HepG2 (cell line): ENCODE measurements around the gene CDCP2. TPM values are rescaled to one million over a fixed set of nuclear protein-coding genes. Genes with fewer than 3 reads are reported as not detected.

ENCODE experiments used
- HOXA5 ChIP-seq: sonication (generic); formaldehyde crosslinking; IDR thresholded peaks from 2 replicates; pipeline ENCODE4 v1.4.0; 2020; ENCODE audit warnings: missing genetic modification reagents
- ISL2 ChIP-seq: sonication (generic); formaldehyde crosslinking; IDR thresholded peaks from 2 replicates; pipeline ENCODE4 v1.5.0; 2020; ENCODE audit warnings: missing genetic modification reagents
- KAT7 ChIP-seq: IDR thresholded peaks from 2 replicates; pipeline ENCODE4 v1.6.1; 2018; ENCODE audit warnings: borderline replicate concordance, missing compliant biosample characterization
- MYPOP ChIP-seq: sonication (generic); formaldehyde crosslinking; IDR thresholded peaks from 2 replicates; pipeline ENCODE4 v1.8.1; 2023; ENCODE audit warnings: mild to moderate bottlenecking, moderate library complexity, missing genetic modification reagents
- PHF21A ChIP-seq: sonication (generic); formaldehyde crosslinking; IDR thresholded peaks from 2 replicates; pipeline ENCODE4 v1.5.0; 2020; ENCODE audit warnings: mild to moderate bottlenecking, missing genetic modification reagents
- SIN3B ChIP-seq: fragments of 150-350 bp; IDR thresholded peaks from 2 replicates; pipeline ENCODE4 v1.6.1; 2014; ENCODE audit warnings: low read length
- SUZ12 ChIP-seq: fragments of 150-350 bp; IDR thresholded peaks from 2 replicates; pipeline ENCODE4 v1.6.1; 2014; ENCODE audit warnings: low read depth, low read length
- ZBTB39 ChIP-seq: sonication (generic); formaldehyde crosslinking; IDR thresholded peaks from 2 replicates; pipeline ENCODE4 v1.5.0; 2020; ENCODE audit warnings: missing genetic modification reagents
- ZNF205 ChIP-seq: IDR thresholded peaks from 2 replicates; pipeline ENCODE4 v1.6.1; 2018; ENCODE audit warnings: missing biosample characterization, missing genetic modification reagents
- ZNF207 ChIP-seq: fragments of 450-650 bp; IDR thresholded peaks from 2 replicates; pipeline ENCODE4 v1.6.1; 2016; ENCODE audit warnings: antibody characterized with exemption, borderline replicate concordance
- ZNF350 ChIP-seq: sonication (generic); formaldehyde crosslinking; IDR thresholded peaks from 2 replicates; pipeline ENCODE4 v1.4.0; 2020; ENCODE audit warnings: mild to moderate bottlenecking, low read depth, missing genetic modification reagents, borderline replicate concordance
- ZNF574 ChIP-seq: sonication (generic); formaldehyde crosslinking; IDR thresholded peaks from 2 replicates; pipeline ENCODE4 v1.4.0; 2020; ENCODE audit warnings: missing genetic modification reagents
- ZNF878 ChIP-seq: sonication (generic); formaldehyde crosslinking; IDR thresholded peaks from 2 replicates; pipeline ENCODE4 v1.8.1; 2023; ENCODE audit warnings: mild to moderate bottlenecking, missing genetic modification reagents, moderate library complexity
- polyA plus RNA-seq, 8 experiments: library from polyadenylated mRNA; depleted of rRNA in 3 of 8; stranded (reverse) in 7 of 8; unstranded in 1 of 8; fragments of >200 nt; fragmentation: Illumina TruSeq in 4 of 8; extraction: Trizol in 4 of 8; gene quantifications; 2 replicates each; pipeline versions ENCODE4 v1.2.1 to v1.2.3, GENCODE V29; 2011 to 2016; ENCODE audit warnings: low read depth in 4 of 8, missing spikeins in 1 of 8, mixed read lengths in 1 of 8; ENCODE audit not compliant: insufficient read depth in 1 of 8
- total RNA-seq, 5 experiments: library from RNA; depleted of rRNA; stranded (reverse); fragments of >200 nt; fragmentation: Illumina TruSeq; extraction: Trizol; gene quantifications; 2 replicates each; pipeline ENCODE4 v1.2.3, GENCODE V29; 2016; ENCODE audit warnings: low read depth in 1 of 5
- TF ChIP-seq, protein P1 (sequence below): sonication (generic); formaldehyde crosslinking; IDR thresholded peaks from 2 replicates; pipeline ENCODE4 v1.4.0; 2020; ENCODE audit warnings: missing genetic modification reagents, borderline replicate concordance
- TF ChIP-seq, protein P2 (sequence below): sonication (generic); formaldehyde crosslinking; IDR thresholded peaks from 2 replicates; pipeline ENCODE4 v1.5.1; 2020; ENCODE audit warnings: mild to moderate bottlenecking, missing genetic modification reagents

CDCP2 gene
- total and polyA plus RNA-seq, 2 of the 13 experiments (the other 11 are each of a cell fraction or from before 2014, with no cell fraction given), result not detected

- TF ChIP-seq, protein P1, sequence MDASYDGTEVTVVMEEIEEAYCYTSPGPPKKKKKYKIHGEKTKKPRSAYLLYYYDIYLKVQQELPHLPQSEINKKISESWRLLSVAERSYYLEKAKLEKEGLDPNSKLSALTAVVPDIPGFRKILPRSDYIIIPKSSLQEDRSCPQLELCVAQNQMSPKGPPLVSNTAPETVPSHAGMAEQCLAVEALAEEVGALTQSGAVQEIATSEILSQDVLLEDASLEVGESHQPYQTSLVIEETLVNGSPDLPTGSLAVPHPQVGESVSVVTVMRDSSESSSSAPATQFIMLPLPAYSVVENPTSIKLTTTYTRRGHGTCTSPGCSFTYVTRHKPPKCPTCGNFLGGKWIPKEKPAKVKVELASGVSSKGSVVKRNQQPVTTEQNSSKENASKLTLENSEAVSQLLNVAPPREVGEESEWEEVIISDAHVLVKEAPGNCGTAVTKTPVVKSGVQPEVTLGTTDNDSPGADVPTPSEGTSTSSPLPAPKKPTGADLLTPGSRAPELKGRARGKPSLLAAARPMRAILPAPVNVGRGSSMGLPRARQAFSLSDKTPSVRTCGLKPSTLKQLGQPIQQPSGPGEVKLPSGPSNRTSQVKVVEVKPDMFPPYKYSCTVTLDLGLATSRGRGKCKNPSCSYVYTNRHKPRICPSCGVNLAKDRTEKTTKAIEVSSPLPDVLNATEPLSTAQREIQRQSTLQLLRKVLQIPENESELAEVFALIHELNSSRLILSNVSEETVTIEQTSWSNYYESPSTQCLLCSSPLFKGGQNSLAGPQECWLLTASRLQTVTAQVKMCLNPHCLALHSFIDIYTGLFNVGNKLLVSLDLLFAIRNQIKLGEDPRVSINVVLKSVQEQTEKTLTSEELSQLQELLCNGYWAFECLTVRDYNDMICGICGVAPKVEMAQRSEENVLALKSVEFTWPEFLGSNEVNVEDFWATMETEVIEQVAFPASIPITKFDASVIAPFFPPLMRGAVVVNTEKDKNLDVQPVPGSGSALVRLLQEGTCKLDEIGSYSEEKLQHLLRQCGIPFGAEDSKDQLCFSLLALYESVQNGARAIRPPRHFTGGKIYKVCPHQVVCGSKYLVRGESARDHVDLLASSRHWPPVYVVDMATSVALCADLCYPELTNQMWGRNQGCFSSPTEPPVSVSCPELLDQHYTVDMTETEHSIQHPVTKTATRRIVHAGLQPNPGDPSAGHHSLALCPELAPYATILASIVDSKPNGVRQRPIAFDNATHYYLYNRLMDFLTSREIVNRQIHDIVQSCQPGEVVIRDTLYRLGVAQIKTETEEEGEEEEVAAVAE (CRISPR knock-in tag), result peak; percentile 37; the same call in 1 of the 2 replicates
- TF ChIP-seq ZNF350 (CRISPR knock-in tag) (peak; percentile 77), MYPOP (CRISPR knock-in tag) (peak; percentile 81), ISL2 (CRISPR knock-in tag) (peak; percentile 54; the same call in 1 of the 2 replicates), PHF21A (CRISPR knock-in tag) (peak; percentile 88), ZNF205 (CRISPR knock-in tag) (peak; percentile 72; the same call in 1 of the 2 replicates), SUZ12 (peak; percentile 40; the same call in 1 of the 2 replicates), KAT7 (CRISPR knock-in tag) (peak; percentile 73; the same call in 1 of the 2 replicates), SIN3B (peak; percentile 84), ZNF878 (CRISPR knock-in tag) (peak; percentile 56; the same call in 1 of the 2 replicates), ZBTB39 (CRISPR knock-in tag) (no peak), HOXA5 (CRISPR knock-in tag) (peak; percentile 74; the same call in 1 of the 2 replicates), ZNF574 (CRISPR knock-in tag) (peak; percentile 70), ZNF207 (no peak)
- TF ChIP-seq, protein P2, sequence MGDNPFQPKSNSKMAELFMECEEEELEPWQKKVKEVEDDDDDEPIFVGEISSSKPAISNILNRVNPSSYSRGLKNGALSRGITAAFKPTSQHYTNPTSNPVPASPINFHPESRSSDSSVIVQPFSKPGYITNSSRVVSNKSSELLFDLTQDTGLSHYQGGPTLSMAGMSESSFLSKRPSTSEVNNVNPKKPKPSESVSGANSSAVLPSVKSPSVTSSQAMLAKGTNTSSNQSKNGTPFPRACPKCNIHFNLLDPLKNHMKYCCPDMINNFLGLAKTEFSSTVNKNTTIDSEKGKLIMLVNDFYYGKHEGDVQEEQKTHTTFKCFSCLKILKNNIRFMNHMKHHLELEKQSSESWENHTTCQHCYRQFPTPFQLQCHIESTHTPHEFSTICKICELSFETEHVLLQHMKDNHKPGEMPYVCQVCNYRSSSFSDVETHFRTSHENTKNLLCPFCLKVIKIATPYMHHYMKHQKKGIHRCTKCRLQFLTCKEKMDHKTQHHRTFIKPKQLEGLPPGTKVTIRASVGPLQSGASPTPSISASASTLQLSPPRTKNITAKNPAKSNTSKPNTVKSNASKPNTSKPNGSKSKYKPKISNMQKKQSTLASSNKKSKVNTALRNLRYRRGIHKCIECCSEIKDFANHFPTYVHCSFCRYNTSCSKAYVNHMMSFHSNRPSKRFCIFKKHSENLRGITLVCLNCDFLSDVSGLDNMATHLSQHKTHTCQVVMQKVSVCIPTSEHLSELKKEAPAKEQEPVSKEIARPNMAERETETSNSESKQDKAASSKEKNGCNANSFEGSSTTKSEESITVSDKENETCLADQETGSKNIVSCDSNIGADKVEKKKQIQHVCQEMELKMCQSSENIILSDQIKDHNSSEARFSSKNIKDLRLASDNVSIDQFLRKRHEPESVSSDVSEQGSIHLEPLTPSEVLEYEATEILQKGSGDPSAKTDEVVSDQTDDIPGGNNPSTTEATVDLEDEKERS, result 0 out of 2 replicates have a peak, but pooled peaks have one; percentile 62
Measured at GRCh38 chr1:54199765-54200518, 47.1 kb upstream of the CDCP2 start, which contains the start of the genes CYB5RL and MRPL37 (continued).
